ENCODE measurements around the gene EZH2.

EZH2 gene

GRCh38 chr7:148856891-148857290, 27.2 kb downstream of the EZH2 start:
- DNase-seq (ENCODE audit: low read depth in 2 of 2) = no peak

- no peak for DNase-seq (ENCODE audit: low read depth in 2 of 2)
These were observed 27.6 kb downstream of the EZH2 start for GRCh38 chr7:148856578-148856881.

- DNase-seq (ENCODE audit: low read depth in 2 of 2) = no peak
These were observed 29.1 kb downstream of the EZH2 start for GRCh38 chr7:148854983-148855382.

- no peak for DNase-seq (ENCODE audit: low read depth in 2 of 2)
These were observed 31.8 kb downstream of the EZH2 start for GRCh38 chr7:148852272-148852671.

- DNase-seq (ENCODE audit: low read depth in 2 of 2) = no peak
These were observed 33.5 kb downstream of the EZH2 start for GRCh38 chr7:148850564-148850963.

- DNase-seq (ENCODE audit: low read depth in 2 of 2) = no peak
These were observed 34.5 kb downstream of the EZH2 start for GRCh38 chr7:148849393-148850098.

- DNase-seq (ENCODE audit: low read depth in 2 of 2) = no peak
These were observed 36.0 kb downstream of the EZH2 start for GRCh38 chr7:148847815-148848734.

- DNase-seq (ENCODE audit: low read depth in 2 of 2) = no peak
These were observed 45.2 kb downstream of the EZH2 start for GRCh38 chr7:148838905-148839304.

GRCh38 chr7:148835854-148836253, 48.2 kb downstream of the EZH2 start:
- no peak for DNase-seq (ENCODE audit: low read depth in 2 of 2)

GRCh38 chr7:148834605-148835004, 49.5 kb downstream of the EZH2 start:
- DNase-seq (ENCODE audit: low read depth in 2 of 2) = no peak

- DNase-seq (ENCODE audit: low read depth in 2 of 2) = no peak
These were observed 52.3 kb downstream of the EZH2 start for GRCh38 chr7:148831782-148832181.

GRCh38 chr7:148830897-148831692, 53.0 kb downstream of the EZH2 start:
- no peak for DNase-seq (ENCODE audit: low read depth in 2 of 2)

- DNase-seq (ENCODE audit: low read depth in 2 of 2) = no peak
These were observed 55.1 kb downstream of the EZH2 start for GRCh38 chr7:148828965-148829364.

GRCh38 chr7:148825338-148825737, 58.8 kb downstream of the EZH2 start:
- DNase-seq (ENCODE audit: low read depth in 2 of 2) = no peak

GRCh38 chr7:148824864-148825263, 59.2 kb downstream of the EZH2 start:
- DNase-seq (ENCODE audit: low read depth in 2 of 2) = no peak

GRCh38 chr7:148821422-148821821, 62.7 kb downstream of the EZH2 start:
- no peak for DNase-seq (ENCODE audit: low read depth in 2 of 2)

GRCh38 chr7:148819697-148820360, 64.3 kb downstream of the EZH2 start:
- no peak for DNase-seq (ENCODE audit: low read depth in 2 of 2)

- DNase-seq (ENCODE audit: low read depth in 2 of 2) = no peak
These were observed 68.5 kb downstream of the EZH2 start for GRCh38 chr7:148815612-148816011.

GRCh38 chr7:148814922-148815559, 69.0 kb downstream of the EZH2 start:
- no peak for DNase-seq (ENCODE audit: low read depth in 2 of 2)

- DNase-seq (ENCODE audit: low read depth in 2 of 2) = no peak
These were observed 70.2 kb downstream of the EZH2 start for GRCh38 chr7:148813890-148814289.

GRCh38 chr7:148811892-148812291, 72.2 kb downstream of the EZH2 start:
- no peak for DNase-seq (ENCODE audit: low read depth in 2 of 2)
